ENCODE measurements around the gene ZG16. TPM values are rescaled to one million over a fixed set of nuclear protein-coding genes. Genes with fewer than 3 reads are reported as not detected.

Gene ZG16
- total RNA-seq, 2 experiments from 2014 or later, result not detected

- no peak overlapping the region for H2AFZ ChIP-seq (ENCODE audit: low read length)
- ChIA-PET CTCF (ENCODE audit: unreplicated experiment) (no interaction called here), POLR2A (no interaction called here)
- peaks cover 26% of the 10 kb centered on the region; the same call in 1 of the 2 replicates for H3K79me2 ChIP-seq (ENCODE audit: insufficient read depth, low read depth, low read length)
- H3K4me3 ChIP-seq (ENCODE audit: low read depth, low read length, poor library complexity, severe bottlenecking), result no peak overlapping the region
- H3K9me3 ChIP-seq (ENCODE audit: low read length), result no peaks in the 10 kb centered on the region
- H4K20me1 ChIP-seq (ENCODE audit: insufficient read depth, low read length), result peaks cover 11% of the 10 kb centered on the region; the same call in 1 of the 2 replicates
- peaks cover 57% of the 10 kb centered on the region for H3K4me1 ChIP-seq (ENCODE audit: insufficient read depth, low read length, poor library complexity, severe bottlenecking)
- peaks cover 38% of the 10 kb centered on the region for H3K36me3 ChIP-seq (ENCODE audit: insufficient read depth, low read length)
- TF ChIP-seq CTCF (conservative IDR thresholded peaks at IDR 0.05; ENCODE audit: low read length) (no peak), EZH2phosphoT487 (IDR thresholded peaks at IDR 0.05; ENCODE audit: borderline replicate concordance, low read depth, low read length) (no peak)
- peak overlapping the region; percentile 88; the same call in 1 of the 2 replicates for H3K4me2 ChIP-seq (ENCODE audit: low read length)
- no peak for DNase-seq (ENCODE audit: low spot score)
- H3K27ac ChIP-seq (ENCODE audit: low read depth, low read length, poor library complexity, severe bottlenecking), result no peak overlapping the region
- no peaks in the 10 kb centered on the region for H3K9me2 ChIP-seq (ENCODE audit: insufficient read depth, low read length)
- no TSS peak for BruUV-seq (replicated peaks)
- intact Hi-C loops (cut with micrococcal nuclease; ENCODE audit: unreplicated experiment), result no loop called here
Measured at GRCh38 chr16:29813644-29814562, 35.8 kb downstream of the ZG16 start.

DNA sequence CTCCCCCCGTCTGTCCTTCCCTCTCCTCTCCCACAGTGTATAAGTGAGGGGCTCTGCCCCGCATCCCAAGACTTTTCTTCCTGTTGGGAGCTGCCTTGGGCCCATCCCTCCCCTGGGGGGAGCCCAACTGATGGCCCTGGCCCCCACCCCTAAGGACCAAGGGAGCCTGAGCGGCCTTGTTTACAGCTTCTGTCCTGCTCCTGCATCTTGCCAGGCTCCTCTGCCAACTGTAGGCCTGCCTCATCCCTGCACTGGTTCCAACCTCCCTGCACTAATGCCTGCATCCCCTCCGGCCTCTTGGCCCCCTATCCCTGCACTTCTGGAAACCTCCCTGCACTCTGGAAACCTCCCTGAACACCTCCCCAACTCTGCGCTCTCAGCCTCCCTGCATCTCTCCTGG is 36.5 kb downstream of the ZG16 start:
- DNase-seq (ENCODE audit: low spot score), result no peak
- H3K79me2 ChIP-seq (ENCODE audit: insufficient read depth, low read depth, low read length), result peaks cover 21% of the 10 kb centered on the region; the same call in 1 of the 2 replicates
- 0 out of 2 replicates have a peak, but pooled peaks cover 8% of the 10 kb centered on the region for H4K20me1 ChIP-seq (ENCODE audit: insufficient read depth, low read length)
- TF ChIP-seq EZH2phosphoT487 (IDR thresholded peaks at IDR 0.05; ENCODE audit: borderline replicate concordance, low read depth, low read length) (no peak), CTCF (conservative IDR thresholded peaks at IDR 0.05; ENCODE audit: low read length) (no peak)
- peaks cover 38% of the 10 kb centered on the region for H3K36me3 ChIP-seq (ENCODE audit: insufficient read depth, low read length)
- intact Hi-C loops (cut with micrococcal nuclease; ENCODE audit: unreplicated experiment), result no loop called here
- H3K4me3 ChIP-seq (ENCODE audit: low read depth, low read length, poor library complexity, severe bottlenecking), result peak overlapping the region; percentile 89
- peaks cover 56% of the 10 kb centered on the region for H3K4me1 ChIP-seq (ENCODE audit: insufficient read depth, low read length, poor library complexity, severe bottlenecking)
- H2AFZ ChIP-seq (ENCODE audit: low read length), result no peak overlapping the region
- H3K9me3 ChIP-seq (ENCODE audit: low read length), result no peaks in the 10 kb centered on the region
- peak overlapping the region; percentile 72 for H3K27ac ChIP-seq (ENCODE audit: low read depth, low read length, poor library complexity, severe bottlenecking)
- no peaks in the 10 kb centered on the region for H3K9me2 ChIP-seq (ENCODE audit: insufficient read depth, low read length)
- no TSS peak for BruUV-seq (replicated peaks)
- POLR2A ChIA-PET, result no interaction called here
- CTCF ChIA-PET (ENCODE audit: unreplicated experiment), result no interaction called here
- H3K4me2 ChIP-seq (ENCODE audit: low read length), result peak overlapping the region; percentile 88
